NCI-H345 (cell line): ENCODE measurements around the gene EVX2.

ENCODE experiments used
- DNase-seq: peaks from one replicate; lab custom pipeline; 2025; lab: John Stamatoyannopoulos, UW

Gene EVX2

GRCh38 chr2:176096243-176096985, 12.7 kb upstream of the EVX2 start:
- no peak for DNase-seq

- no peak for DNase-seq
Measured at GRCh38 chr2:176095421-176095820, 11.7 kb upstream of the EVX2 start.

GRCh38 chr2:176094349-176094748, 10.6 kb upstream of the EVX2 start:
- no peak for DNase-seq

GRCh38 chr2:176093898-176094249, 10.1 kb upstream of the EVX2 start:
- DNase-seq, result no peak

GRCh38 chr2:176093145-176093897, 9.6 kb upstream of the EVX2 start:
- DNase-seq, result no peak

- peak; percentile 21 for DNase-seq
Measured at GRCh38 chr2:176092270-176093144, 8.7 kb upstream of the EVX2 start, which contains the start of gene HOXD13. HOXD13 (plus strand) TSS chr2:176092721; CDS start chr2:176092891, 170 bp downstream.

GRCh38 chr2:176091329-176092258, 7.8 kb upstream of the EVX2 start:
- DNase-seq, result no peak

- no peak for DNase-seq
Measured at GRCh38 chr2:176090862-176091261, 7.1 kb upstream of the EVX2 start.

- no peak for DNase-seq
Measured at GRCh38 chr2:176089843-176090395, 6.2 kb upstream of the EVX2 start.

GRCh38 chr2:176088937-176089842, 5.4 kb upstream of the EVX2 start:
- DNase-seq, result no peak

- peak; percentile 78 for DNase-seq
Measured at GRCh38 chr2:176088048-176088936, 4.5 kb upstream of the EVX2 start.

GRCh38 chr2:176087330-176088047, 3.7 kb upstream of the EVX2 start:
- no peak for DNase-seq

- peak; percentile 75 for DNase-seq
Measured at GRCh38 chr2:176085861-176086771, 2.4 kb upstream of the EVX2 start.

GRCh38 chr2:176085120-176085788, 1.5 kb upstream of the EVX2 start:
- peak; percentile 16 for DNase-seq

- DNase-seq, result peak; percentile 10
Measured at GRCh38 chr2:176084611-176085119, 903 bp upstream of the EVX2 start.
